OCI-LY1 (cell line): ENCODE results near the gene MYLIP.

Experiments used
- H2AFZ ChIP-seq: fragments of 200-600 bp; sonication (generic), shearing (Covaris generic); 2 replicates; pipeline ENCODE4 v1.6.0; 2014; ENCODE audit warnings: antibody characterized with exemption, mild to moderate bottlenecking, low read length
- H3F3A ChIP-seq: fragments of 200-600 bp; sonication (generic), shearing (Covaris generic); 2 replicates; pipeline ENCODE4 v1.6.0; 2014; ENCODE audit warnings: mild to moderate bottlenecking, antibody characterized with exemption, low read length, moderate library complexity; ENCODE audit not compliant: insufficient read depth
- H3K27ac ChIP-seq: fragments of 200-600 bp; sonication (generic); 2 replicates; pipeline ENCODE4 v1.5.1; 2014; ENCODE audit warnings: low read length, mixed run types, mild to moderate bottlenecking, low read depth; ENCODE audit not compliant: poor library complexity, severe bottlenecking
- H3K27me3 ChIP-seq: fragments of 200-600 bp; sonication (generic); 2 replicates; pipeline ENCODE4 v1.6.0; 2014; ENCODE audit warnings: antibody characterized with exemption, mild to moderate bottlenecking, low read length, moderate library complexity; ENCODE audit not compliant: insufficient read depth
- H3K36me3 ChIP-seq: fragments of 200-600 bp; sonication (generic); 2 replicates; pipeline ENCODE4 v1.6.1; 2014; ENCODE audit warnings: mild to moderate bottlenecking, antibody characterized with exemption, low read length, moderate library complexity, mixed read lengths; ENCODE audit not compliant: insufficient read depth
- H3K4me1 ChIP-seq: fragments of 200-600 bp; sonication (generic); 2 replicates; pipeline ENCODE4 v1.5.1; 2014; ENCODE audit warnings: mild to moderate bottlenecking, low read length, moderate library complexity; ENCODE audit not compliant: insufficient read depth, severe bottlenecking
- H3K4me2 ChIP-seq: fragments of 200-600 bp; sonication (generic), shearing (Covaris generic); 2 replicates; pipeline ENCODE4 v1.6.1; 2014; ENCODE audit warnings: low read length
- H3K4me3 ChIP-seq: fragments of 200-600 bp; sonication (generic); 2 replicates; pipeline ENCODE4 v1.5.1; 2014; ENCODE audit warnings: low read length, low read depth, mild to moderate bottlenecking, mixed read lengths; ENCODE audit not compliant: poor library complexity, severe bottlenecking
- H3K79me2 ChIP-seq: fragments of 200-600 bp; shearing (Covaris generic); 2 replicates; pipeline ENCODE4 v1.6.1; 2016; ENCODE audit warnings: mixed run types, low read length, mixed read lengths; ENCODE audit not compliant: insufficient read depth
- H3K9ac ChIP-seq: fragments of 200-600 bp; sonication (generic), shearing (Covaris generic); 2 replicates; pipeline ENCODE4 v1.6.1; 2014; ENCODE audit warnings: mild to moderate bottlenecking, low read length, mixed read lengths
- H3K9me2 ChIP-seq: fragments of 200-600 bp; sonication (generic), shearing (Covaris generic); 2 replicates; pipeline ENCODE4 v1.6.1; 2014; ENCODE audit warnings: low read depth, mild to moderate bottlenecking, low read length, mixed read lengths
- H3K9me3 ChIP-seq: fragments of 200-600 bp; shearing (Covaris generic); 2 replicates; pipeline ENCODE4 v1.6.1; 2014; ENCODE audit warnings: low read length, mixed read lengths
- H4K20me1 ChIP-seq: fragments of 200-600 bp; sonication (generic), shearing (Covaris generic); 2 replicates; pipeline ENCODE4 v1.6.0; 2016; ENCODE audit warnings: mild to moderate bottlenecking, low read length; ENCODE audit not compliant: insufficient read depth
- EZH2 ChIP-seq: fragments of 200-600 bp; sonication (generic), shearing (Covaris generic); IDR thresholded peaks from 2 replicates; pipeline ENCODE4 v1.8.0; 2017; ENCODE audit warnings: borderline replicate concordance, mixed run types, mild to moderate bottlenecking, antibody characterized with exemption, low read length, moderate library complexity, mixed read lengths
- TF ChIP-seq, protein P1 (sequence below): fragments of 200-600 bp; sonication (generic), shearing (Covaris generic); IDR thresholded peaks from 2 replicates; pipeline ENCODE4 v1.5.1; 2017; ENCODE audit warnings: mild to moderate bottlenecking, antibody characterized with exemption, low read length, moderate library complexity, mixed read lengths

The MYLIP gene

GRCh38 chr6:16081326-16081725 is 47.6 kb upstream of the MYLIP start:
- Histone ChIP-seq H3K27me3 (peaks cover 11% of the 10 kb centered on the region; the same call in 1 of the 2 replicates), H3K4me1 (no peaks in the 10 kb centered on the region)

DNA sequence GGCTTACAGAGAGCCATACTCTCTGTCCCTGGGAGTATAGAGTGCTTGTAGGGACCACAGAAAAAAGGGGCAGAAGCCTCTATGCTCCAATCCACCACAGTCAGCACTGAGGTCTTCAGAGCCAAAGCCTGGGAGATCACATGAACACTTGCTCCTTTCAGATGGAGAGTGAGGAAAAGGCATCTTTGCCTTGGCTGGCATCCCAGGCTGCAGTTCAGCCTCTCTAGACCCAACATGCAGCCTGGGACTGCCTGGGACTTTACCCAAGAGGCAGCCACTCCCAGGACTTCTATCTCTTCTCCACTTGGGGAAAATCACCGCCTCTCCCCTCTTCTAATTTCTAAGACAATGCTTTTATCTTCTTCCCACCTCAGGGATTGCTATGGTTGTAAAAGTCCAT is 46.5 kb upstream of the MYLIP start:
- Histone ChIP-seq H3K36me3 (no peaks in the 10 kb centered on the region), H3K27me3 (peaks cover 11% of the 10 kb centered on the region; the same call in 1 of the 2 replicates), H3K4me2 (no peak overlapping the region), H3K9me3 (no peaks in the 10 kb centered on the region), H4K20me1 (no peaks in the 10 kb centered on the region), H2AFZ (no peak overlapping the region), H3K9me2 (no peaks in the 10 kb centered on the region), H3F3A (no peaks in the 10 kb centered on the region), H3K4me3 (no peak overlapping the region), H3K9ac (no peak overlapping the region), H3K4me1 (no peaks in the 10 kb centered on the region), H3K27ac (no peak overlapping the region), H3K79me2 (no peaks in the 10 kb centered on the region)
- TF ChIP-seq, protein P1, sequence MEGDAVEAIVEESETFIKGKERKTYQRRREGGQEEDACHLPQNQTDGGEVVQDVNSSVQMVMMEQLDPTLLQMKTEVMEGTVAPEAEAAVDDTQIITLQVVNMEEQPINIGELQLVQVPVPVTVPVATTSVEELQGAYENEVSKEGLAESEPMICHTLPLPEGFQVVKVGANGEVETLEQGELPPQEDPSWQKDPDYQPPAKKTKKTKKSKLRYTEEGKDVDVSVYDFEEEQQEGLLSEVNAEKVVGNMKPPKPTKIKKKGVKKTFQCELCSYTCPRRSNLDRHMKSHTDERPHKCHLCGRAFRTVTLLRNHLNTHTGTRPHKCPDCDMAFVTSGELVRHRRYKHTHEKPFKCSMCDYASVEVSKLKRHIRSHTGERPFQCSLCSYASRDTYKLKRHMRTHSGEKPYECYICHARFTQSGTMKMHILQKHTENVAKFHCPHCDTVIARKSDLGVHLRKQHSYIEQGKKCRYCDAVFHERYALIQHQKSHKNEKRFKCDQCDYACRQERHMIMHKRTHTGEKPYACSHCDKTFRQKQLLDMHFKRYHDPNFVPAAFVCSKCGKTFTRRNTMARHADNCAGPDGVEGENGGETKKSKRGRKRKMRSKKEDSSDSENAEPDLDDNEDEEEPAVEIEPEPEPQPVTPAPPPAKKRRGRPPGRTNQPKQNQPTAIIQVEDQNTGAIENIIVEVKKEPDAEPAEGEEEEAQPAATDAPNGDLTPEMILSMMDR: no peak
- no peak for TF ChIP-seq EZH2

More at GRCh38 chr6:16081326-16081725, 47.6 kb upstream of the MYLIP start:
- Histone ChIP-seq H3K79me2 (no peaks in the 10 kb centered on the region), H3K9me3 (no peaks in the 10 kb centered on the region), H2AFZ (no peak overlapping the region), H3K9ac (no peak overlapping the region), H3K4me2 (no peak overlapping the region), H3K36me3 (no peaks in the 10 kb centered on the region), H3K27ac (no peak overlapping the region), H3F3A (no peaks in the 10 kb centered on the region), H4K20me1 (no peaks in the 10 kb centered on the region), H3K9me2 (no peaks in the 10 kb centered on the region), H3K4me3 (no peak overlapping the region)
- no peak for TF ChIP-seq EZH2
- TF ChIP-seq, protein P1: no peak

GRCh38 chr6:16086965-16087364 is 41.9 kb upstream of the MYLIP start:
- H3K4me3 ChIP-seq: no peak overlapping the region
- H3K36me3 ChIP-seq: no peaks in the 10 kb centered on the region
- no peak overlapping the region for H2AFZ ChIP-seq
- H3K9ac ChIP-seq: no peak overlapping the region
- no peaks in the 10 kb centered on the region for H3K9me2 ChIP-seq
- no peak overlapping the region for H3K27ac ChIP-seq
- H3K27me3 ChIP-seq: peaks cover 9% of the 10 kb centered on the region; the same call in 1 of the 2 replicates
- TF ChIP-seq EZH2: no peak
- TF ChIP-seq, protein P1: no peak
- no peaks in the 10 kb centered on the region for H3K79me2 ChIP-seq
- H4K20me1 ChIP-seq: no peaks in the 10 kb centered on the region
- H3K4me2 ChIP-seq: no peak overlapping the region
- no peaks in the 10 kb centered on the region for H3F3A ChIP-seq
- no peaks in the 10 kb centered on the region for H3K4me1 ChIP-seq
- H3K9me3 ChIP-seq: no peaks in the 10 kb centered on the region
